CD4-positive, alpha-beta T cell (primary cell): ENCODE results near the gene GALC. TPM values are rescaled to one million over a fixed set of nuclear protein-coding genes. Genes with fewer than 3 reads are reported as not detected.

Source experiments
- ATAC-seq: fragments of 200-7000 bp; cut with Tn5 transposase; one replicate; pipeline ENCODE4 v1.10.0; 2022; ENCODE audit warnings: mild to moderate bottlenecking; ENCODE audit not compliant: poor library complexity
- CTCF ChIA-PET: fragments of 350-600 bp; sonication (Branson Sonifier 250); formaldehyde crosslinking; loops from one replicate; lab custom pipeline; 2021; ENCODE audit warnings: antibody characterized with exemption, inconsistent platforms; lab: Charles Lee
- POLR2A ChIA-PET: fragments of 350-600 bp; sonication (Branson Sonifier 250); formaldehyde crosslinking; loops from one replicate; lab custom pipeline; 2021; ENCODE audit warnings: antibody characterized with exemption, inconsistent platforms; lab: Charles Lee
- DNase-seq, 14 experiments: peaks; one replicate each; pipeline ENCODE4 v3.0.0-alpha.2; 2013 to 2020; ENCODE audit warnings: mixed read lengths in 2 of 14
- H3K27ac ChIP-seq, 2 donors: one replicate each; pipeline versions ENCODE4 v1.5.1 to v1.7.0; 2013; ENCODE audit warnings: low read length in 2 of 2, low read depth in 1 of 2, mild to moderate bottlenecking in 1 of 2
- H3K27me3 ChIP-seq, 2 experiments: 1 replicate in 1 of 2; 2 replicates in 1 of 2; pipeline versions ENCODE4 v1.6.1 to v1.7.0; 2013; ENCODE audit warnings: low read length in 2 of 2, control low read depth in 1 of 2, mild to moderate bottlenecking in 1 of 2, moderate library complexity in 1 of 2; ENCODE audit not compliant: insufficient read depth in 2 of 2, control insufficient read depth in 1 of 2
- H3K36me3 ChIP-seq: one replicate; pipeline ENCODE4 v1.6.1; 2013; ENCODE audit warnings: low read length, control low read depth; ENCODE audit not compliant: insufficient read depth
- H3K4me1 ChIP-seq: one replicate; pipeline ENCODE4 v1.6.1; 2013; ENCODE audit warnings: low read length, control low read depth; ENCODE audit not compliant: insufficient read depth
- H3K4me3 ChIP-seq: one replicate; pipeline ENCODE4 v1.5.1; 2013; ENCODE audit warnings: mild to moderate bottlenecking, low read length, moderate library complexity
- H3K9me3 ChIP-seq, 2 experiments: 1 replicate in 1 of 2; 2 replicates in 1 of 2; pipeline versions ENCODE4 v1.6.1 to v1.7.0; 2013; ENCODE audit warnings: low read length in 2 of 2, mild to moderate bottlenecking in 2 of 2, control low read depth in 1 of 2, moderate library complexity in 1 of 2; ENCODE audit not compliant: control insufficient read depth in 1 of 2, insufficient read depth in 1 of 2
- H3K27ac Mint-ChIP-seq: one replicate; pipeline ENCODE4 v1.8.0; 2020; ENCODE audit warnings: mixed read lengths
- H3K27me3 Mint-ChIP-seq: one replicate; pipeline ENCODE4 v1.8.0; 2021; ENCODE audit warnings: mixed read lengths
- H3K36me3 Mint-ChIP-seq: one replicate; pipeline ENCODE4 v1.8.0; 2021; ENCODE audit warnings: low read depth, mixed read lengths
- H3K4me1 Mint-ChIP-seq: one replicate; pipeline ENCODE4 v1.8.0; 2021; ENCODE audit warnings: low read depth, mixed read lengths
- H3K4me3 Mint-ChIP-seq: one replicate; pipeline ENCODE4 v1.8.0; 2020; ENCODE audit warnings: mild to moderate bottlenecking, mixed read lengths
- H3K9me3 Mint-ChIP-seq: one replicate; pipeline ENCODE4 v1.8.0; 2020; ENCODE audit warnings: mixed read lengths
- intact Hi-C, 2 experiments: fragments of 100-400 bp; cut with DNase I in 1 of 2; cut with micrococcal nuclease in 1 of 2; formaldehyde crosslinking; loops; one replicate each; pipeline versions ENCODE4 v1.15.1 to v1.9.0; 2023 to 2025; cut with DNase I, micrococcal nuclease
- total RNA-seq, 174 experiments: library from RNA in 2 of 174; stranded (reverse) in 2 of 174; gene quantifications; one replicate each; pipeline ENCODE4 v1.2.3 and lab custom pipeline; 2021 to 2026
- TF ChIP-seq, protein P1 (sequence below): fragments of 200-600 bp; IDR thresholded peaks from one replicate; pipeline ENCODE4 v1.8.0; 2022; ENCODE audit warnings: antibody characterized with exemption, mild to moderate bottlenecking

The GALC gene
- total RNA-seq, 2 experiments from 2014 or later = 14.7 to 14.9 TPM

DNA sequence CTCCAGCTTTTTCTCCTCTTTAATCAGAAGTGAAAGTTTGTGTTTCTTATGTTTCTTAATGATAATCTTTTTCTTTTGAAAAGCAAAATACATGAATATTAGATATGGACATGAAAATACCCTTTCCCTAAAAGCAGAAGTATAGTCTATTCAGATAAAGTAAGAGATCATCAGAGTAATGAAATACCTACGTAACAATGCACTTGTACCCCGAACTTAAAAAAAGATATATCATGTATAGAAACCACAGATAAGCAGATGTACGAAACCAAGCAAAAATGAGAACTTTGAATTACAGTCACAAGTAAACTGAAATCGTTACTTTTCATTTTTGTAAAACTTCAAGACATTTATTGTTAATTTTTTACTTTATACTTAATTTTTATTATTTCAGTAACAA, 10.4 kb upstream of the GALC start:
- intact Hi-C loops = loop anchor here in 1 of 2 experiments (5.0 kb wide), 1 partner anchor 559 kb away; the partner anchor contains the start of gene ZC3H14
- no peaks in the 10 kb centered on the region for H3K27me3 ChIP-seq
- H3K4me1 ChIP-seq = peaks cover 18% of the 10 kb centered on the region
- H3K9me3 ChIP-seq = no peaks in the 10 kb centered on the region
- no peak for ATAC-seq
- Mint-ChIP-seq H3K9me3 (no peaks in the 10 kb centered on the region), H3K27me3 (no peaks in the 10 kb centered on the region), H3K4me3 (peak overlapping the region; percentile 28), H3K27ac (no peak overlapping the region), H3K4me1 (peaks cover 56% of the 10 kb centered on the region), H3K36me3 (peaks cover 26% of the 10 kb centered on the region)
- POLR2A ChIA-PET = interaction anchor here (6.8 kb wide), 1 partner anchor 10 kb away, joined by 245 read pairs; the partner anchor contains the start of gene GALC
- DNase-seq = no peak
- CTCF ChIA-PET = interaction anchor here (1.6 kb wide), 1 partner anchor 165 kb away, joined by 4 read pairs; no protein-coding TSS in a partner anchor
- H3K36me3 ChIP-seq = no peaks in the 10 kb centered on the region
- TF ChIP-seq, protein P1, sequence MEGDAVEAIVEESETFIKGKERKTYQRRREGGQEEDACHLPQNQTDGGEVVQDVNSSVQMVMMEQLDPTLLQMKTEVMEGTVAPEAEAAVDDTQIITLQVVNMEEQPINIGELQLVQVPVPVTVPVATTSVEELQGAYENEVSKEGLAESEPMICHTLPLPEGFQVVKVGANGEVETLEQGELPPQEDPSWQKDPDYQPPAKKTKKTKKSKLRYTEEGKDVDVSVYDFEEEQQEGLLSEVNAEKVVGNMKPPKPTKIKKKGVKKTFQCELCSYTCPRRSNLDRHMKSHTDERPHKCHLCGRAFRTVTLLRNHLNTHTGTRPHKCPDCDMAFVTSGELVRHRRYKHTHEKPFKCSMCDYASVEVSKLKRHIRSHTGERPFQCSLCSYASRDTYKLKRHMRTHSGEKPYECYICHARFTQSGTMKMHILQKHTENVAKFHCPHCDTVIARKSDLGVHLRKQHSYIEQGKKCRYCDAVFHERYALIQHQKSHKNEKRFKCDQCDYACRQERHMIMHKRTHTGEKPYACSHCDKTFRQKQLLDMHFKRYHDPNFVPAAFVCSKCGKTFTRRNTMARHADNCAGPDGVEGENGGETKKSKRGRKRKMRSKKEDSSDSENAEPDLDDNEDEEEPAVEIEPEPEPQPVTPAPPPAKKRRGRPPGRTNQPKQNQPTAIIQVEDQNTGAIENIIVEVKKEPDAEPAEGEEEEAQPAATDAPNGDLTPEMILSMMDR = no peak
- H3K27ac ChIP-seq = no peak overlapping the region
- H3K4me3 ChIP-seq = no peak overlapping the region

DNA sequence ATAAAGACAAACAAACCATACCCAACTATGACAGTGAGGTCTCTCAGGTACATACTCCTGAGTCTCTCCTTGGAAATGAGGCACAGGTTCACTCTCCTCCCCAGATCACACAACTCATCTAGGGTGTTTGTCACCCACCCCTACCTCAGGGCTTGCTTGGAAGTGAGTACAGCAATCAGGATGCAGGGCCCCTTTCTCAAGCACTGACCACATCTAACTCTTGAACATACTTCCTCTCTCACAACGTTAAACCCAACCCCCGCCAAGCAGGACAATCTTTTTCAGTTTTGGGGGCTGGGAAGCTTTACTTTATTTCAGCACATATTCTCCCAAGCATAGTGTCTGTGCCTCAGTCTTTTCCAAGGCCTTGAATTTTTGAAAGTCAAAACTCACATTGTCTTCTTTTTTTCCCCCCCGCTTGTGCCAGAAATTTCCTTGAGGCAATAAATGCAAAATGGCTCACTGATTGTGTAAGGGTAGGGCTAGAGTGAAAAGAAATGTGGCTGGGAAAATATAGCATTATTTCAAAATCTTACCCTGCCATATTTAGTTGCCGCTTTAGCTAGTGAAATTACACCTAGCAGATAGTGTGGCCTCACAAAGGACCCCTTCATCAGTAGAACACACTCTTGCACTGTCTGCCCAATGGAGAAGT, 9.6 kb upstream of the GALC start:
- ATAC-seq (no peak), DNase-seq (peak in 2 of 14 experiments; percentile 31 to 39)
- intact Hi-C loops = loop anchor here in 1 of 2 experiments (5.0 kb wide), 1 partner anchor 560 kb away; the partner anchor contains the start of gene ZC3H14
- no peaks in the 10 kb centered on the region for H3K9me3 Mint-ChIP-seq
- ChIA-PET POLR2A (interaction anchor here (6.8 kb wide), 1 partner anchor 9 kb away, joined by 245 read pairs; the partner anchor contains the start of gene GALC), CTCF (no interaction called here)
- H3K4me3 Mint-ChIP-seq = no peak overlapping the region
- H3K27me3 Mint-ChIP-seq = no peaks in the 10 kb centered on the region
- H3K4me1 Mint-ChIP-seq = peaks cover 48% of the 10 kb centered on the region
- no peaks in the 10 kb centered on the region for H3K27me3 ChIP-seq
- no peaks in the 10 kb centered on the region for H3K9me3 ChIP-seq
- H3K4me1 ChIP-seq = peaks cover 13% of the 10 kb centered on the region
- no peak overlapping the region for H3K27ac Mint-ChIP-seq
- H3K27ac ChIP-seq = no peak overlapping the region
- peaks cover 17% of the 10 kb centered on the region for H3K36me3 Mint-ChIP-seq
- no peak overlapping the region for H3K4me3 ChIP-seq
- TF ChIP-seq, protein P1 = no peak
- H3K36me3 ChIP-seq = no peaks in the 10 kb centered on the region

DNA sequence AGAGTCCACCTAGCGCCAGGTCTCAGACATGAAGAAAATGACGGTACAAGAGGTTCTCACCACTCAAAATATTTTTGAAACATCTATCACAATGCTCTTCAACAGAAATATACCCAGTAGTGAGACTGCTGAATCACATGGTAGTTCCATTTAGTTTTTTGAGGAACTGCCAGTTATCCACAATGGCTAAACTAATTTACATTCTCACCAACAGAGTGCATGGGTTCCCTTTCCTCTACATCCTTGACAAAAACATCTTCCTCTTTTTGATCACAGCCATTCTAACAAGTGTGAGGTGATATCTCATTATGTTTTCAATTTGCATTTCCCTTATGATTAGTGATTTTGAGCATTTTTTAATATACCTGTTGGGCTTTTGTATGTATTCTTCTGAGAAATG, 6.3 kb upstream of the GALC start:
- CTCF ChIA-PET = no interaction called here
- no peaks in the 10 kb centered on the region for H3K36me3 Mint-ChIP-seq
- H3K27ac Mint-ChIP-seq = no peak overlapping the region

More for the DNA sequence above, 6.3 kb upstream of the GALC start:
- H3K9me3 ChIP-seq = no peaks in the 10 kb centered on the region
- DNase-seq = peak in 1 of 14 experiments; percentile 27
- H3K27ac ChIP-seq = no peak overlapping the region
- no peaks in the 10 kb centered on the region for H3K27me3 ChIP-seq
- Mint-ChIP-seq H3K4me1 (peaks cover 40% of the 10 kb centered on the region), H3K27me3 (no peaks in the 10 kb centered on the region), H3K9me3 (no peaks in the 10 kb centered on the region), H3K4me3 (no peak overlapping the region)
- POLR2A ChIA-PET = no interaction called here
- ATAC-seq = no peak
- no peaks in the 10 kb centered on the region for H3K36me3 ChIP-seq
- H3K4me3 ChIP-seq = no peak overlapping the region
- TF ChIP-seq, protein P1 = no peak
- intact Hi-C loops = no loop called here
- peaks cover 26% of the 10 kb centered on the region for H3K4me1 ChIP-seq
